ENCODE measurements around the gene ZNF23.

DNA sequence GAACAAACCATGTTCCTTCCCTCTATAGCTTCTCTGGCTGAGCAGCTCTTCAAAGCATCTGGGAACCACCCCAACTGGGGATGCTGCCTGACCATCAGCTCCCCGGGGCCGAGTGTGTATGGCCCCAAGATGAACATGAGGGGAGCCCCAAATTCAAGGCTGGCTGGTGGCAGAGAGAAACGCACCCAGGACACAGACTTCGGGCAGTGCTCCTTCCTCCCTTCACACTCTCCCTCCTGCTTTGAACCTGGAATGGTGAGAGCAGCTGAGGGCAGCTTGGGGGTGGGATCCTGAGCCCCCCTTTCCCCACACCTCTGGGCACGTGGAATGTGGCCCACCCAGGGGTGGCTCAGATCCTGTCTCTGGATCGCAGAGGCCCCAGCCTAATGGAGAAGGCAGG lies 37.4 kb downstream of the ZNF23 start:
- no peak for TF ChIP-seq ARNT (IDR thresholded peaks at IDR 0.05)
- no peak for TF ChIP-seq L3MBTL2 (conservative IDR thresholded peaks at IDR 0.05)
- no peak for TF ChIP-seq SUZ12 (IDR thresholded peaks at IDR 0.05)
- no peak for TF ChIP-seq FOXA1 (IDR thresholded peaks at IDR 0.05)
- TF ChIP-seq LEF1 (IDR thresholded peaks at IDR 0.05; ENCODE audit: borderline replicate concordance), result no peak
- TF ChIP-seq SP1 (IDR thresholded peaks at IDR 0.05), result no peak
